ENCODE measurements around the gene CACNG7. TPM values are rescaled to one million over a fixed set of nuclear protein-coding genes. Genes with fewer than 3 reads are reported as not detected.

The CACNG7 gene
- total and polyA plus RNA-seq, 2 donors from 2014 or later: not detected

GRCh38 chr19:53978975-53979801 is 70.1 kb downstream of the CACNG7 start:
- Histone ChIP-seq H3K4me3 (ENCODE audit: low read length in 3 of 3) (no peak overlapping the region), H3K27ac (ENCODE audit: low read depth in 2 of 2, low read length in 2 of 2) (no peak overlapping the region), H3K9ac (ENCODE audit: low read length in 3 of 3) (no peak overlapping the region), H3K9me3 (ENCODE audit: control insufficient read depth in 2 of 3, insufficient read depth in 1 of 3, low read length in 3 of 3) (no peaks in the 10 kb centered on the region), H3K4me1 (ENCODE audit: control insufficient read depth in 2 of 3, insufficient read depth in 2 of 3, low read depth in 1 of 3, low read length in 3 of 3) (no peaks in the 10 kb centered on the region), H3K27me3 (ENCODE audit: control insufficient read depth, insufficient read depth, low read length) (peaks cover 11% of the 10 kb centered on the region), H3K36me3 (ENCODE audit: control insufficient read depth in 2 of 3, insufficient read depth in 3 of 3, low read length in 3 of 3) (no peaks in the 10 kb centered on the region)
- DNase-seq: peak in 1 of 5 donors; percentile 49
- intact Hi-C loops (cut with DNase I): no loop called here
- no peak for FAIRE-seq
- TF ChIP-seq, protein P1, sequence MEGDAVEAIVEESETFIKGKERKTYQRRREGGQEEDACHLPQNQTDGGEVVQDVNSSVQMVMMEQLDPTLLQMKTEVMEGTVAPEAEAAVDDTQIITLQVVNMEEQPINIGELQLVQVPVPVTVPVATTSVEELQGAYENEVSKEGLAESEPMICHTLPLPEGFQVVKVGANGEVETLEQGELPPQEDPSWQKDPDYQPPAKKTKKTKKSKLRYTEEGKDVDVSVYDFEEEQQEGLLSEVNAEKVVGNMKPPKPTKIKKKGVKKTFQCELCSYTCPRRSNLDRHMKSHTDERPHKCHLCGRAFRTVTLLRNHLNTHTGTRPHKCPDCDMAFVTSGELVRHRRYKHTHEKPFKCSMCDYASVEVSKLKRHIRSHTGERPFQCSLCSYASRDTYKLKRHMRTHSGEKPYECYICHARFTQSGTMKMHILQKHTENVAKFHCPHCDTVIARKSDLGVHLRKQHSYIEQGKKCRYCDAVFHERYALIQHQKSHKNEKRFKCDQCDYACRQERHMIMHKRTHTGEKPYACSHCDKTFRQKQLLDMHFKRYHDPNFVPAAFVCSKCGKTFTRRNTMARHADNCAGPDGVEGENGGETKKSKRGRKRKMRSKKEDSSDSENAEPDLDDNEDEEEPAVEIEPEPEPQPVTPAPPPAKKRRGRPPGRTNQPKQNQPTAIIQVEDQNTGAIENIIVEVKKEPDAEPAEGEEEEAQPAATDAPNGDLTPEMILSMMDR (IDR thresholded peaks at IDR 0.05; ENCODE audit: borderline replicate concordance, extremely low read depth, insufficient read depth): no peak

GRCh38 chr19:53980539-53981375 is 71.7 kb downstream of the CACNG7 start:
- H3K27ac ChIP-seq (ENCODE audit: low read depth in 2 of 2, low read length in 2 of 2): no peak overlapping the region
- no peak for FAIRE-seq
- intact Hi-C loops (cut with DNase I): no loop called here
- H3K36me3 ChIP-seq (ENCODE audit: control insufficient read depth in 2 of 3, insufficient read depth in 3 of 3, low read length in 3 of 3): no peaks in the 10 kb centered on the region
- no peak overlapping the region for H3K9ac ChIP-seq (ENCODE audit: low read length in 3 of 3)
- H3K27me3 ChIP-seq (ENCODE audit: control insufficient read depth, insufficient read depth, low read length): peaks cover 11% of the 10 kb centered on the region
- TF ChIP-seq, protein P1 (IDR thresholded peaks at IDR 0.05; ENCODE audit: borderline replicate concordance, extremely low read depth, insufficient read depth): no peak
- H3K4me3 ChIP-seq (ENCODE audit: low read length in 3 of 3): no peak overlapping the region
- no peaks in the 10 kb centered on the region for H3K4me1 ChIP-seq (ENCODE audit: control insufficient read depth in 2 of 3, insufficient read depth in 2 of 3, low read depth in 1 of 3, low read length in 3 of 3)
- H3K9me3 ChIP-seq (ENCODE audit: control insufficient read depth in 2 of 3, insufficient read depth in 1 of 3, low read length in 3 of 3): no peaks in the 10 kb centered on the region
- peak in 2 of 5 donors; percentile 17 to 79 for DNase-seq

GRCh38 chr19:53981376-53981951 is 72.4 kb downstream of the CACNG7 start:
- no peaks in the 10 kb centered on the region for H3K9me3 ChIP-seq (ENCODE audit: control insufficient read depth in 2 of 3, insufficient read depth in 1 of 3, low read length in 3 of 3)
- H3K27ac ChIP-seq (ENCODE audit: low read depth in 2 of 2, low read length in 2 of 2): no peak overlapping the region
- H3K4me3 ChIP-seq (ENCODE audit: low read length in 3 of 3): no peak overlapping the region
- intact Hi-C loops (cut with DNase I): no loop called here
- peak in 1 of 5 donors; percentile 66 for DNase-seq
- H3K36me3 ChIP-seq (ENCODE audit: control insufficient read depth in 2 of 3, insufficient read depth in 3 of 3, low read length in 3 of 3): no peaks in the 10 kb centered on the region
- H3K27me3 ChIP-seq (ENCODE audit: control insufficient read depth, insufficient read depth, low read length): peaks cover 11% of the 10 kb centered on the region
- TF ChIP-seq, protein P1 (IDR thresholded peaks at IDR 0.05; ENCODE audit: borderline replicate concordance, extremely low read depth, insufficient read depth): no peak
- FAIRE-seq: no peak
- no peak overlapping the region for H3K9ac ChIP-seq (ENCODE audit: low read length in 3 of 3)
- H3K4me1 ChIP-seq (ENCODE audit: control insufficient read depth in 2 of 3, insufficient read depth in 2 of 3, low read depth in 1 of 3, low read length in 3 of 3): no peaks in the 10 kb centered on the region
